Mononuclear cell (primary cell): ENCODE measurements around the gene TTC5. TPM values are rescaled to one million over a fixed set of nuclear protein-coding genes. Genes with fewer than 3 reads are reported as not detected.
"Not testable (repeated sequence)": the region's sequence is repeated elsewhere in the genome, so short reads cannot be mapped to it uniquely, and the experiment has no call there.

Experiments used
- H3K27me3 ChIP-seq: 2 replicates; pipeline ENCODE4 v1.6.0; 2011; ENCODE audit warnings: low read length, control low read depth; ENCODE audit not compliant: insufficient read depth
- H3K4me1 ChIP-seq: 2 replicates; pipeline ENCODE4 v1.5.1; 2011; ENCODE audit warnings: mild to moderate bottlenecking, low read length, control low read depth; ENCODE audit not compliant: insufficient read depth
- H3K4me3 ChIP-seq: 2 replicates; pipeline ENCODE4 v1.5.1; 2011; ENCODE audit warnings: mild to moderate bottlenecking, low read length, moderate library complexity
- H3K9me3 ChIP-seq: 2 replicates; pipeline ENCODE4 v1.5.1; 2011; ENCODE audit warnings: low read depth, mild to moderate bottlenecking, control low read depth, low read length
- total RNA-seq: library from RNA; depleted of rRNA; stranded (reverse); fragments of >200 nt; gene quantifications from one replicate; pipeline ENCODE4 v1.2.3, GENCODE V29; 2012

The TTC5 gene
- total RNA-seq, 1 donor: 7.0 TPM

GRCh38 chr14:20331053-20331613 lies 25.4 kb upstream of the TTC5 start:
- no peaks in the 10 kb centered on the region for H3K9me3 ChIP-seq

DNA sequence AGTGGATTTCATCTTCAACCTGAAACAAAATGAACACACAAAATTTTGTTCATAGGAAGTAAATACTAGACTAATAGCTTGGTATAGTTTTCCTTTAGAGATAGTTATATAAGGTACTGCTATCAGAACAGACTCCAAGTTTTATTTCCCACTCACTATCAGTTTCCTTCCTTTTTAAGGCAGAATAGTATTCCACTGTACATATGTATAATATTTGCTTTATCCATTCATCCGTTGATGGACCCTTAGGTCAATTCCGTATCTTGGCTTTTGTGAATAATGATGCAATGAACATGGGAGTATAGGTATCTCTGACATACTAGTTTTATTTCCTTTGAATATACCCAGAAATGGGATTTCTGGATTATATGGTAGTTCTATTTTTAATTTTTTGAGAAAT lies 23.6 kb upstream of the TTC5 start:
- no peaks in the 10 kb centered on the region for H3K9me3 ChIP-seq
- peaks cover 15% of the 10 kb centered on the region for H3K4me1 ChIP-seq
- H3K27me3 ChIP-seq: no peaks in the 10 kb centered on the region
- H3K4me3 ChIP-seq: no peak overlapping the region

More at GRCh38 chr14:20331053-20331613, 25.4 kb upstream of the TTC5 start:
- H3K27me3 ChIP-seq: no peaks in the 10 kb centered on the region
- H3K4me1 ChIP-seq: peaks cover 15% of the 10 kb centered on the region
- H3K4me3 ChIP-seq: no peak overlapping the region

- Histone ChIP-seq H3K27me3 (no peaks in the 10 kb centered on the region), H3K9me3 (no peaks in the 10 kb centered on the region), H3K4me1 (peaks cover 15% of the 10 kb centered on the region), H3K4me3 (no peak overlapping the region)
These were observed 23.0 kb upstream of the TTC5 start for GRCh38 chr14:20328705-20329104.

GRCh38 chr14:20327005-20327869 lies 21.5 kb upstream of the TTC5 start:
- H3K9me3 ChIP-seq: no peaks in the 10 kb centered on the region
- no peaks in the 10 kb centered on the region for H3K27me3 ChIP-seq
- H3K4me1 ChIP-seq: no peaks in the 10 kb centered on the region
- H3K4me3 ChIP-seq: no peak overlapping the region

- Histone ChIP-seq H3K9me3 (no peaks in the 10 kb centered on the region), H3K4me3 (no peak overlapping the region)
These were observed 12.0 kb upstream of the TTC5 start for GRCh38 chr14:20317720-20318119.

GRCh38 chr14:20314026-20314425 lies 8.3 kb upstream of the TTC5 start:
- H3K4me1 ChIP-seq: no peaks in the 10 kb centered on the region
- no peaks in the 10 kb centered on the region for H3K27me3 ChIP-seq
- no peak overlapping the region for H3K4me3 ChIP-seq
- no peaks in the 10 kb centered on the region for H3K9me3 ChIP-seq

More at GRCh38 chr14:20317720-20318119, 12.0 kb upstream of the TTC5 start:
- Histone ChIP-seq H3K27me3 (no peaks in the 10 kb centered on the region), H3K4me1 (no peaks in the 10 kb centered on the region)

GRCh38 chr14:20306079-20306423 lies 300 bp upstream of the TTC5 start:
- no peaks in the 10 kb centered on the region for H3K27me3 ChIP-seq
- H3K9me3 ChIP-seq: no peaks in the 10 kb centered on the region
- H3K4me3 ChIP-seq: peak overlapping the region; percentile 80
- H3K4me1 ChIP-seq: peaks cover 14% of the 10 kb centered on the region

- Histone ChIP-seq H3K27me3 (no peaks in the 10 kb centered on the region), H3K4me1 (peaks cover 14% of the 10 kb centered on the region), H3K4me3 (no peak overlapping the region), H3K9me3 (no peaks in the 10 kb centered on the region)
These were observed 3.6 kb downstream of the TTC5 start for GRCh38 chr14:20302042-20302755.

DNA sequence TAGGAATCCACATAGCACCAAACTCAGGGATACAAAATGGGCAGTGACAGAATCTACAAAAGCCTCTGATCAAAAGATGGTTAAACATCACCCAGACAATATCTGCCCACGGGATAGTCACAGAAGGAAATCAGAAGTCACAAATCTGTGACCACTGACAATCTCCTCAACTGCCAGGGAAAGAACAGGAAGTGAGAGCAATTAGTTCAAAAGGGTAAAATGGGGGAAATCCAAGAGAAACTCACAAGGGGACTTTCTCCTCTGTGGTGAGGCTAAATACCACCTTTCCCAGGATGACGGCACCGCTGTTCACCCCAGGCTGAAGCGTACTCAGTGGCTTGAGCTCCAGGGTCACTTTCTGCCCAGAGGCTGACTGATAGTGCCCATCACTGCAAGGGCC lies 10.7 kb downstream of the TTC5 start:
- Histone ChIP-seq H3K27me3 (no peaks in the 10 kb centered on the region), H3K9me3 (no peaks in the 10 kb centered on the region), H3K4me1 (no peaks in the 10 kb centered on the region), H3K4me3 (no peak overlapping the region)

- Histone ChIP-seq H3K9me3 (no peaks in the 10 kb centered on the region), H3K4me3 (no peak overlapping the region), H3K27me3 (no peaks in the 10 kb centered on the region), H3K4me1 (no peaks in the 10 kb centered on the region)
These were observed 11.1 kb downstream of the TTC5 start for GRCh38 chr14:20294636-20295035.

- not testable (repeated sequence) for H3K27me3 ChIP-seq, H3K4me3 ChIP-seq, H3K4me1 ChIP-seq, H3K9me3 ChIP-seq
These were observed 23.8 kb downstream of the TTC5 start for GRCh38 chr14:20281998-20282397.

DNA sequence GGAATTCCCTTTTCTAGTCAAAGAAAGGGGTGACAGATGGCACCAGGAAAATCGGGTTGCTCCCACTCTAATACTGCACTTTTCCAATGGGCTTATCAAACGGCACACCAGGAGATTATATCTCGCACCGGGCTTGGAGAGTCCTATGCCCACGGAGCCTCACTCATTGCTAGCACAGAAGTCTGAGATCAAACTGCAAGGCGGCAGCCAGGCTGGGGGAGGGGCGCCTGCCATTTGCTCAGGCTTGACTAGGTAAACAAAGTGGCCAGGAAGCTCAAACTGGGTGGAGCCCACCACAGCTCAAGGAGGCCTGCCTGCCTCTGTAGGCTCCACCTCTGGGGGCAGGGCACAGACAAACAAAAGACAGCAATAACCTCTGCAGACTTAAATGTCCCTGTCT lies 25.5 kb downstream of the TTC5 start:
- H3K4me1 ChIP-seq, H3K4me3 ChIP-seq, H3K9me3 ChIP-seq, H3K27me3 ChIP-seq: not testable (repeated sequence)

GRCh38 chr14:20278414-20278813 lies 27.3 kb downstream of the TTC5 start:
- no peaks in the 10 kb centered on the region for H3K4me1 ChIP-seq
- peaks cover 6% of the 10 kb centered on the region for H3K9me3 ChIP-seq
- no peaks in the 10 kb centered on the region for H3K27me3 ChIP-seq
- no peak overlapping the region for H3K4me3 ChIP-seq

DNA sequence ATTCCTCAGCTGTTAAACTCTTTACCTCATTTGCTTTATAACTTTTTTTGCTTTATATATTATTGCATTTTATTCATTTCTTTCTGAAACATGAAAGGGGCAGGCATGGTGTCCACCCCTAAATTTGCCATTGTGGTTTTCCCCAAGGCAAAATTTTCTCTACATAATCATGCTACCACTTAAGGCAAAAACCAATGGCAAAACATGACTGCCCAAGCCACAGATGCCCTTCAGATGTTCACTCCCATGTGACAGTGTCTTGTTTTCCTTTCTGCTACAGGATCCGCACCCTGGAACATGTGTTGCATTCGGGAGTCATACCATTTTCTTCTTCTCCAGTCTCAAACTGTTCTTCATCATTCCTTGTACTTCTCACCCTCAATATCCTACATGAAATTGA lies 28.3 kb downstream of the TTC5 start:
- H3K9me3 ChIP-seq: peaks cover 6% of the 10 kb centered on the region
- H3K4me1 ChIP-seq: no peaks in the 10 kb centered on the region
- no peak overlapping the region for H3K4me3 ChIP-seq
- H3K27me3 ChIP-seq: no peaks in the 10 kb centered on the region

- Histone ChIP-seq H3K27me3 (no peaks in the 10 kb centered on the region), H3K4me1 (no peaks in the 10 kb centered on the region), H3K9me3 (peaks cover 6% of the 10 kb centered on the region), H3K4me3 (no peak overlapping the region)
These were observed 31.7 kb downstream of the TTC5 start for GRCh38 chr14:20274062-20274461.
